OCI-LY3 (cell line): ENCODE measurements around the gene CMSS1.

Source experiments
- CTCF ChIP-seq: fragments of 200-600, 300-600 bp; sonication (generic); IDR thresholded peaks from 2 replicates; pipeline ENCODE4 v1.5.1; 2014; ENCODE audit warnings: antibody characterized with exemption, low read length, low read depth
- EZH2phosphoT487 ChIP-seq: fragments of 200-600 bp; shearing (Covaris generic); IDR thresholded peaks from 2 replicates; pipeline ENCODE4 v1.6.1; 2018; ENCODE audit warnings: antibody characterized with exemption, mixed run types, low read depth

GRCh38 chr3:100007313-100007712, 189.7 kb downstream of the CMSS1 start:
- TF ChIP-seq CTCF (no peak), EZH2phosphoT487 (no peak)
